Ascending aorta (tissue), 2 donors: ENCODE results near the gene GRAMD2B. TPM values are rescaled to one million over a fixed set of nuclear protein-coding genes. Genes with fewer than 3 reads are reported as not detected.

Experiments used
- DNase-seq, 2 donors: peaks; one replicate each; pipeline ENCODE4 v3.0.0-alpha.2; 2019; ENCODE audit warnings: low spot score in 2 of 2
- H3K27ac ChIP-seq, 2 donors: fragments of 200-600 bp; sonication (generic); one replicate each; pipeline ENCODE4 v1.5.1; 2016 to 2017; ENCODE audit warnings: mild to moderate bottlenecking in 1 of 2
- H3K27me3 ChIP-seq: fragments of 200-600 bp; sonication (generic); one replicate; pipeline ENCODE4 v1.5.1; 2017
- H3K36me3 ChIP-seq, 2 donors: fragments of 200-600 bp; sonication (generic); one replicate each; pipeline ENCODE4 v1.5.1; 2016
- H3K4me1 ChIP-seq, 2 donors: fragments of 200-600 bp; sonication (generic); one replicate each; pipeline ENCODE4 v1.5.1; 2016 to 2017; ENCODE audit warnings: mild to moderate bottlenecking in 1 of 2
- H3K4me3 ChIP-seq, 2 donors: fragments of 200-600 bp; sonication (generic); one replicate each; pipeline ENCODE4 v1.5.1; 2016 to 2017; ENCODE audit warnings: mild to moderate bottlenecking in 1 of 2
- H3K9me3 ChIP-seq, 2 donors: fragments of 200-600 bp; sonication (generic); one replicate each; pipeline ENCODE4 v1.5.1; 2016
- intact Hi-C: fragments of 100-400 bp; cut with DNase I; formaldehyde crosslinking; loops from one replicate; pipeline ENCODE4 v1.15.1; 2023
- total RNA-seq: library from RNA; depleted of rRNA; stranded (reverse); fragments of >200 nt; gene quantifications from one replicate; pipeline ENCODE4 v1.1.0, GENCODE V29; 2016
- TF ChIP-seq, protein P1 (sequence below), 3 experiments: fragments of 200-600 bp in 2 of 3; fragments of 450-650 bp in 1 of 3; sonication (generic) in 2 of 3; IDR thresholded peaks; one replicate each; pipeline ENCODE4 v1.5.1; 2016 to 2019; ENCODE audit warnings: antibody characterized with exemption in 3 of 3, mild to moderate bottlenecking in 1 of 3, moderate library complexity in 1 of 3

Gene GRAMD2B
- total RNA-seq, 1 donor from 2014 or later: 55.6 TPM

GRCh38 chr5:126400621-126401251 is 22.5 kb upstream of the GRAMD2B start:
- no peak for DNase-seq
- intact Hi-C loops: no loop called here
- TF ChIP-seq, protein P1, sequence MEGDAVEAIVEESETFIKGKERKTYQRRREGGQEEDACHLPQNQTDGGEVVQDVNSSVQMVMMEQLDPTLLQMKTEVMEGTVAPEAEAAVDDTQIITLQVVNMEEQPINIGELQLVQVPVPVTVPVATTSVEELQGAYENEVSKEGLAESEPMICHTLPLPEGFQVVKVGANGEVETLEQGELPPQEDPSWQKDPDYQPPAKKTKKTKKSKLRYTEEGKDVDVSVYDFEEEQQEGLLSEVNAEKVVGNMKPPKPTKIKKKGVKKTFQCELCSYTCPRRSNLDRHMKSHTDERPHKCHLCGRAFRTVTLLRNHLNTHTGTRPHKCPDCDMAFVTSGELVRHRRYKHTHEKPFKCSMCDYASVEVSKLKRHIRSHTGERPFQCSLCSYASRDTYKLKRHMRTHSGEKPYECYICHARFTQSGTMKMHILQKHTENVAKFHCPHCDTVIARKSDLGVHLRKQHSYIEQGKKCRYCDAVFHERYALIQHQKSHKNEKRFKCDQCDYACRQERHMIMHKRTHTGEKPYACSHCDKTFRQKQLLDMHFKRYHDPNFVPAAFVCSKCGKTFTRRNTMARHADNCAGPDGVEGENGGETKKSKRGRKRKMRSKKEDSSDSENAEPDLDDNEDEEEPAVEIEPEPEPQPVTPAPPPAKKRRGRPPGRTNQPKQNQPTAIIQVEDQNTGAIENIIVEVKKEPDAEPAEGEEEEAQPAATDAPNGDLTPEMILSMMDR (IDR thresholded peaks at IDR 0.05): no peak

GRCh38 chr5:126402621-126403555 is 20.3 kb upstream of the GRAMD2B start:
- no peak for DNase-seq
- Histone ChIP-seq H3K27ac (peak overlapping the region; percentile 1 to 36), H3K9me3 (peaks cover 7 to 27% of the 10 kb centered on the region in 2 donors), H3K36me3 (no peaks in the 10 kb centered on the region), H3K4me3 (no peak overlapping the region), H3K27me3 (no peaks in the 10 kb centered on the region), H3K4me1 (peaks cover 0 to 21% of the 10 kb centered on the region in 2 donors)
- intact Hi-C loops: no loop called here
- TF ChIP-seq, protein P1 (IDR thresholded peaks at IDR 0.05): no peak

More at GRCh38 chr5:126400621-126401251, 22.5 kb upstream of the GRAMD2B start:
- Histone ChIP-seq H3K36me3 (no peaks in the 10 kb centered on the region), H3K4me1 (peaks cover 0 to 21% of the 10 kb centered on the region in 2 donors), H3K27me3 (no peaks in the 10 kb centered on the region), H3K27ac (no peak overlapping the region), H3K9me3 (peaks cover 7 to 27% of the 10 kb centered on the region in 2 donors), H3K4me3 (no peak overlapping the region)

GRCh38 chr5:126403876-126404275 is 19.3 kb upstream of the GRAMD2B start:
- Histone ChIP-seq H3K4me1 (peaks cover 0 to 21% of the 10 kb centered on the region in 2 donors), H3K9me3 (peaks cover 7 to 27% of the 10 kb centered on the region in 2 donors), H3K27me3 (no peaks in the 10 kb centered on the region), H3K4me3 (no peak overlapping the region), H3K36me3 (no peaks in the 10 kb centered on the region), H3K27ac (no peak overlapping the region)
- TF ChIP-seq, protein P1 (IDR thresholded peaks at IDR 0.05): no peak
- no peak for DNase-seq
- intact Hi-C loops: no loop called here

DNA sequence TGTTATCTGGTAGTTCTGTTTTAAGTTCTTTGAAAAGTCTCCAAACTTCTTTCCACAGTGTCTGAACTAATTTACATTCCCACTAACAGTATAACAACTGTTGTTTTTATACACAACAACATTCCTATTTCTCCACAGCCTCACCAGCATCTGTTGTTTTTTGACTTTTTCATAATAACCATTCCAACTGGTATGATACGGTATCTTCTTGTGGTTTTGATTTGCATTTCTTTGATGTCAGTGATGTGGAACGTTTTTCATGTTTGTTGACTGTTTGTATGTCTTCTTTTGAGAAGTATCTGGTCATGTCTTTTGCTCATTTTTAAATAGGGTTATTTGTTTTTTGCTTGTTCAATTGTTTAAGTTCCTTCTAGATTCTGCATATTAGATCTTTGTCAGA is 12.6 kb upstream of the GRAMD2B start:
- Histone ChIP-seq H3K36me3 (no peaks in the 10 kb centered on the region), H3K4me3 (no peak overlapping the region), H3K9me3 (no peaks in the 10 kb centered on the region), H3K4me1 (peaks cover 5 to 22% of the 10 kb centered on the region in 2 donors), H3K27me3 (no peaks in the 10 kb centered on the region), H3K27ac (no peak overlapping the region)
- TF ChIP-seq, protein P1 (IDR thresholded peaks at IDR 0.05): no peak
- DNase-seq: no peak
- intact Hi-C loops: no loop called here

DNA sequence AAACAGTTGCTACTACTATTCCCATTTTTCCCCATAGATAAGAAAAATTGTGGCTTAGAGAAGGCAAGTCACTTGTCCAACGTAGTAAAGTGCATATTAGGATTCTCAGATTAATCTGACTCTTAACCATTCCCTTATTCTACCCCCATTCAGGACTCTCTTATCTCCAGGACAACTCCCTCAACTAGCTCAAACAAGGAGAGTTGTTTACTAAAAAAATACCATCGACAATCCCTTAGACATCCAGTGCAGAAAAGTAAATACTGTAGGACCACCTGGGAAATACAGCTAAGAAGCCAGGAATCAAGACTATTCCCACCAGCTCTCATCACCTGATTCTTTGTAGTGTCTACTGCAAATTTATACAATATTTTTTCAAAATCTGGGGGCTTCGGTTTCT is 9.4 kb upstream of the GRAMD2B start:
- TF ChIP-seq, protein P1 (IDR thresholded peaks at IDR 0.05): no peak
- intact Hi-C loops: loop anchor here (2.0 kb wide), 1 partner anchor 29 kb away; no protein-coding TSS in a partner anchor
- no peak overlapping the region for H3K4me3 ChIP-seq
- H3K9me3 ChIP-seq: no peaks in the 10 kb centered on the region
- no peaks in the 10 kb centered on the region for H3K27me3 ChIP-seq
- no peaks in the 10 kb centered on the region for H3K36me3 ChIP-seq
- peaks cover 13 to 33% of the 10 kb centered on the region in 2 donors for H3K4me1 ChIP-seq
- no peak overlapping the region for H3K27ac ChIP-seq
- no peak for DNase-seq
